CD14-positive monocyte (primary cell): Measurements from ENCODE around the gene PPP4R3B. TPM values are rescaled to one million over a fixed set of nuclear protein-coding genes. Genes with fewer than 3 reads are reported as not detected.
"Not testable (repeated sequence)": the region's sequence is repeated elsewhere in the genome, so short reads cannot be mapped to it uniquely, and the experiment has no call there.

Experiments used
- DNase-seq, 3 donors: peaks; one replicate each; pipeline ENCODE4 v3.0.0-alpha.2; 2011 to 2022
- H2AFZ ChIP-seq: 2 replicates; pipeline ENCODE4 v1.6.0; 2012; ENCODE audit warnings: mild to moderate bottlenecking, low read depth, low read length, inconsistent platforms; ENCODE audit not compliant: insufficient read depth, poor library complexity, severe bottlenecking
- H3K27ac ChIP-seq, 2 donors: 1 replicate in 1 of 2; 2 replicates in 1 of 2; pipeline ENCODE4 v1.5.1; 2012 to 2013; ENCODE audit warnings: low read length in 2 of 2, control low read depth in 1 of 2, inconsistent platforms in 1 of 2, low read depth in 1 of 2, mild to moderate bottlenecking in 1 of 2
- H3K27me3 ChIP-seq, 2 donors: one replicate each; pipeline versions ENCODE4 v1.6.0 to v1.6.1; 2011 to 2013; ENCODE audit warnings: low read length in 2 of 2; ENCODE audit not compliant: control insufficient read depth in 2 of 2, insufficient read depth in 2 of 2
- H3K36me3 ChIP-seq, 2 donors: replicated peaks in 1 of 2; 1 replicate in 1 of 2; 2 replicates in 1 of 2; pipeline versions ENCODE4 v1.5.1 to v1.6.1; 2012 to 2013; ENCODE audit warnings: low read length in 2 of 2, control low read depth in 1 of 2, inconsistent platforms in 1 of 2, mild to moderate bottlenecking in 1 of 2; ENCODE audit not compliant: insufficient read depth in 2 of 2, control insufficient read depth in 1 of 2
- H3K4me1 ChIP-seq, 2 donors: 1 replicate in 1 of 2; 2 replicates in 1 of 2; pipeline versions ENCODE4 v1.5.1 to v1.6.1; 2012 to 2013; ENCODE audit warnings: low read length in 2 of 2, control low read depth in 1 of 2, inconsistent platforms in 1 of 2, mild to moderate bottlenecking in 1 of 2, moderate library complexity in 1 of 2; ENCODE audit not compliant: insufficient read depth in 2 of 2, control insufficient read depth in 1 of 2
- H3K4me2 ChIP-seq: replicated peaks from 2 replicates; pipeline ENCODE3; 2012; ENCODE audit warnings: low read length, moderate library complexity, mild to moderate bottlenecking; ENCODE audit not compliant: poor library complexity, severe bottlenecking; ENCODE audit errors: extremely low read depth
- H3K4me3 ChIP-seq, 3 experiments: fragments of 200-600 bp in 1 of 3; sonication (generic) in 1 of 3; replicated peaks in 1 of 3; 1 replicate in 2 of 3; 2 replicates in 1 of 3; pipeline ENCODE4 v1.5.1; 2011 to 2013; ENCODE audit warnings: low read length in 3 of 3, mild to moderate bottlenecking in 3 of 3, control low read depth in 2 of 3, low read depth in 2 of 3, inconsistent platforms in 1 of 3, moderate library complexity in 1 of 3
- H3K79me2 ChIP-seq: 2 replicates; pipeline ENCODE4 v1.6.0; 2012; ENCODE audit warnings: mild to moderate bottlenecking, control low read depth, inconsistent platforms, low read length, moderate library complexity; ENCODE audit not compliant: insufficient read depth
- H3K9ac ChIP-seq: 2 replicates; pipeline ENCODE4 v1.6.0; 2017; ENCODE audit warnings: low read length, mild to moderate bottlenecking; ENCODE audit not compliant: insufficient read depth, poor library complexity, severe bottlenecking
- H3K9me3 ChIP-seq, 2 donors: replicated peaks in 1 of 2; 1 replicate in 1 of 2; 2 replicates in 1 of 2; pipeline versions ENCODE4 v1.5.1 to v1.6.1; 2012 to 2013; ENCODE audit warnings: low read length in 2 of 2, control low read depth in 1 of 2; ENCODE audit not compliant: control insufficient read depth in 1 of 2, insufficient read depth in 1 of 2
- H4K20me1 ChIP-seq: 2 replicates; pipeline ENCODE4 v1.6.0; 2012; ENCODE audit warnings: mild to moderate bottlenecking, low read length, control low read depth, moderate library complexity; ENCODE audit not compliant: insufficient read depth
- H3K27ac Mint-ChIP-seq, 7 donors: one replicate each; pipeline ENCODE4 v1.8.0; 2020; ENCODE audit warnings: mild to moderate bottlenecking in 7 of 7, mixed read lengths in 7 of 7, moderate library complexity in 6 of 7, inconsistent platforms in 2 of 7
- H3K27me3 Mint-ChIP-seq, 3 donors: one replicate each; pipeline ENCODE4 v1.8.0; 2021 to 2022; ENCODE audit warnings: low read depth in 3 of 3, mild to moderate bottlenecking in 3 of 3, mixed read lengths in 3 of 3, moderate library complexity in 3 of 3, inconsistent platforms in 1 of 3
- H3K36me3 Mint-ChIP-seq, 2 donors: one replicate each; pipeline ENCODE4 v1.8.0; 2020; ENCODE audit warnings: mixed read lengths in 2 of 2, inconsistent platforms in 1 of 2, mild to moderate bottlenecking in 1 of 2
- H3K4me1 Mint-ChIP-seq: one replicate; pipeline ENCODE4 v1.8.0; 2020; ENCODE audit warnings: mild to moderate bottlenecking, mixed read lengths
- H3K4me3 Mint-ChIP-seq, 2 donors: one replicate each; pipeline ENCODE4 v1.8.0; 2020; ENCODE audit warnings: mild to moderate bottlenecking in 2 of 2, mixed read lengths in 2 of 2, moderate library complexity in 1 of 2
- H3K9me3 Mint-ChIP-seq, 7 donors: one replicate each; pipeline ENCODE4 v1.8.0; 2020 to 2022; ENCODE audit warnings: mixed read lengths in 7 of 7, mild to moderate bottlenecking in 6 of 7, moderate library complexity in 6 of 7, inconsistent platforms in 2 of 7
- WGBS: methylation state at CpG from one replicate; pipeline ENCODE4 v1.1.5; 2013; ENCODE audit warnings: missing lambda C conversion rate; ENCODE audit not compliant: insufficient coverage; 5-methylcytosine and 5-hydroxymethylcytosine counted together
- intact Hi-C, 2 donors: fragments of 100-400 bp; cut with micrococcal nuclease; formaldehyde crosslinking; loops; one replicate each; pipeline versions ENCODE4 v1.15.0 to v1.15.1; 2023
- polyA plus RNA-seq, 3 donors: library from polyadenylated mRNA; depleted of rRNA in 1 of 3; unstranded in 2 of 3; stranded (reverse) in 1 of 3; fragments of 300-500 nt in 2 of 3; fragments of >200 nt in 1 of 3; fragmentation: Illumina TruSeq in 2 of 3; gene quantifications; 1 replicate in 2 of 3; 2 replicates in 1 of 3; pipeline ENCODE4 v1.2.3, GENCODE V29; 2012 to 2021
- TF ChIP-seq, protein P1 (sequence below): fragments of 200-600 bp; IDR thresholded peaks from one replicate; pipeline ENCODE4 v1.8.0; 2022; ENCODE audit warnings: antibody characterized with exemption, mild to moderate bottlenecking

PPP4R3B gene
- polyA plus RNA-seq, 3 donors, result 13.3 to 41.1 (median 30.2) TPM

DNA sequence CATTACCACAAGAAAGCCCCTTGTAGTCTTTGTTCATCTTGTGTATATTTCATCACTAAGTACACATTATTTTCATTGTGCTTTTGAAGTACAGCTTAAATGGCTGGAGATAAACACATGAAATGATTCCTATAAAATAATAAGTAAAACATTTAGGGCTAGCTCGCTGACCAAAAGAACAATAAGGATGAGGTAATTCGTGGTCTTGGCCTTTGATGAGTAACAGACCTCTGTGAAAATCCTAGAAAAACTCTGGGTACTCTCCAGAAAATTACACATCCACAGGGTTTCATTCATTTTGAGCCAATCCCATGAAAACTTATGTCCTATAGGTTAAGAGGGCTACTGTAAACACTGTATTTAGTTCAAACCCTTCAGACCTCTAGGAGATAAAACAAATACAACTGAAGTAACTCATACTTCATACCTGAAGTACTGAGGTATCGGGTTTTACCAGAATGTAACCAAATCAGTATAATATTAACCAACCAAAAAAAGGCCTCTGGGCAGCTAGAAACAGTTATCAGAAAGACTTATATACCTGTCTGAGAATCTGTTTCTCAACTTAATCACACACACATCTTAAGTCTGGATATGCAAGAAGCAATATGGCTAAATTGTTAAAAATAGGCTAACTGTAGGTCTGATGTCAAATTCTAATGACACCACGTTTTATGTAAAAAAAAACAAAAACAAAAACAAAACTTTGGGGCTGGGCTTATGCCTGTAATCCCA is 66.9 kb downstream of the PPP4R3B start:
- H3K4me1 Mint-ChIP-seq, result no peaks in the 10 kb centered on the region
- Histone ChIP-seq H3K4me1 (no peaks in the 10 kb centered on the region), H3K4me3 (no peak overlapping the region), H2AFZ (no peak overlapping the region), H3K36me3 (peaks cover 58 to 89% of the 10 kb centered on the region in 2 donors), H3K4me2 (no peak overlapping the region), H3K27me3 (no peaks in the 10 kb centered on the region), H3K9me3 (no peaks in the 10 kb centered on the region), H3K79me2 (no peaks in the 10 kb centered on the region), H3K27ac (no peak overlapping the region), H3K9ac (no peak overlapping the region), H4K20me1 (peaks cover 26% of the 10 kb centered on the region)
- DNase-seq, result no peak
- no peaks in the 10 kb centered on the region for H3K9me3 Mint-ChIP-seq
- H3K27me3 Mint-ChIP-seq, result no peaks in the 10 kb centered on the region
- WGBS, result 100% methylated on average over 1 of the region's 4 CpGs
- H3K36me3 Mint-ChIP-seq, result peaks cover 58 to 73% of the 10 kb centered on the region in 2 donors
- no peak overlapping the region for H3K4me3 Mint-ChIP-seq
- intact Hi-C loops, result no loop called here
- TF ChIP-seq, protein P1, sequence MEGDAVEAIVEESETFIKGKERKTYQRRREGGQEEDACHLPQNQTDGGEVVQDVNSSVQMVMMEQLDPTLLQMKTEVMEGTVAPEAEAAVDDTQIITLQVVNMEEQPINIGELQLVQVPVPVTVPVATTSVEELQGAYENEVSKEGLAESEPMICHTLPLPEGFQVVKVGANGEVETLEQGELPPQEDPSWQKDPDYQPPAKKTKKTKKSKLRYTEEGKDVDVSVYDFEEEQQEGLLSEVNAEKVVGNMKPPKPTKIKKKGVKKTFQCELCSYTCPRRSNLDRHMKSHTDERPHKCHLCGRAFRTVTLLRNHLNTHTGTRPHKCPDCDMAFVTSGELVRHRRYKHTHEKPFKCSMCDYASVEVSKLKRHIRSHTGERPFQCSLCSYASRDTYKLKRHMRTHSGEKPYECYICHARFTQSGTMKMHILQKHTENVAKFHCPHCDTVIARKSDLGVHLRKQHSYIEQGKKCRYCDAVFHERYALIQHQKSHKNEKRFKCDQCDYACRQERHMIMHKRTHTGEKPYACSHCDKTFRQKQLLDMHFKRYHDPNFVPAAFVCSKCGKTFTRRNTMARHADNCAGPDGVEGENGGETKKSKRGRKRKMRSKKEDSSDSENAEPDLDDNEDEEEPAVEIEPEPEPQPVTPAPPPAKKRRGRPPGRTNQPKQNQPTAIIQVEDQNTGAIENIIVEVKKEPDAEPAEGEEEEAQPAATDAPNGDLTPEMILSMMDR, result no peak
- H3K27ac Mint-ChIP-seq, result no peak overlapping the region

DNA sequence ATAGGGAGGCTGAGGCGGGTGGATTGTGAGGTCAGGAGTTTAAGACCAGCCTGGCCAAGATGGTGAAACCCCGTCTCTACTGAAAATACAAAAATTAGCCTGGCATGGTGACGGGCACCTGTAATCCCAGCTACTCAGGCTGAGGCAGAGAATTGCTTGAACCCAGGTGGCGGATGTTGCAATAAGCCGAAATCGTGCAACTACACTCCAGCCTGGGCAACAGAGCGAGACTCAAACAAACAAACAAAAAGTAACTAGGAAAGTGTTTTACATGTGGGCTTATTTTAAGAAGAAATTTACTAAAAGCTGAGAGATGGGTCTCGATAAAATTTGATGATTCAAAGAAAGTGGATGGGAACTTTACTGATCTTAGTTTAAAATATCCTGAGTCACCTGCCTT is 69.7 kb downstream of the PPP4R3B start:
- H2AFZ ChIP-seq, H3K27ac ChIP-seq, H3K4me2 ChIP-seq, DNase-seq, H3K9ac ChIP-seq, H3K9me3 Mint-ChIP-seq, H3K79me2 ChIP-seq, H3K4me3 Mint-ChIP-seq, H3K4me1 Mint-ChIP-seq, H3K4me3 ChIP-seq, H3K27me3 Mint-ChIP-seq, H3K4me1 ChIP-seq, intact Hi-C loops, H3K27me3 ChIP-seq, H3K9me3 ChIP-seq: not testable (repeated sequence)
- Mint-ChIP-seq H3K27ac (peak overlapping the region in 2 of 7 donors; percentile 13 to 30), H3K36me3 (peaks cover 55 to 72% of the 10 kb centered on the region in 2 donors)
- peaks cover 11% of the 10 kb centered on the region for H4K20me1 ChIP-seq
- WGBS, result 94% methylated on average over 2 of the region's 8 CpGs
- H3K36me3 ChIP-seq, result peaks cover 43 to 88% of the 10 kb centered on the region in 2 donors
